ENCODE measurements around the gene EFNA3. TPM values are rescaled to one million over a fixed set of nuclear protein-coding genes. Genes with fewer than 3 reads are reported as not detected.

Gene EFNA3
- total and polyA plus RNA-seq, 2 donors (not counting 3 experiments of a cell fraction or from before 2014, with no cell fraction given) = 2.2 to 2.5 TPM

GRCh38 chr1:155043301-155043702 is 35.3 kb upstream of the EFNA3 start:
- Histone ChIP-seq H3K27me3 (ENCODE audit: control insufficient read depth in 2 of 2, insufficient read depth in 2 of 2, low read length in 2 of 2) (peaks cover 0 to 2% of the 10 kb centered on the region in 2 experiments), H3K4me1 (ENCODE audit: control insufficient read depth, extremely low read depth, insufficient read depth, low read length) (peaks cover 16% of the 10 kb centered on the region), H3K9me3 (replicated peaks; ENCODE audit: control insufficient read depth, insufficient read depth, low read length) (no peaks in the 10 kb centered on the region), H2AFZ (ENCODE audit: low read depth, low read length) (no peak overlapping the region), H3K27ac (ENCODE audit: insufficient read depth, low read depth, low read length) (no peak overlapping the region), H3K9me1 (replicated peaks; ENCODE audit: control insufficient read depth, extremely low read depth, insufficient read depth, low read length) (no peaks in the 10 kb centered on the region), H3K4me3 (replicated peaks in 1 of 3; ENCODE audit: insufficient read depth in 1 of 3, low read depth in 1 of 3, low read length in 3 of 3) (no peak overlapping the region), H3K79me2 (ENCODE audit: control insufficient read depth, insufficient read depth, low read length) (no peaks in the 10 kb centered on the region), H3K9ac (replicated peaks; ENCODE audit: extremely low read depth, insufficient read depth, low read length) (no peak overlapping the region), H3K36me3 (ENCODE audit: control insufficient read depth in 2 of 2, extremely low read depth in 1 of 2, insufficient read depth in 2 of 2, low read length in 2 of 2) (no peaks in the 10 kb centered on the region), H4K20me1 (replicated peaks; ENCODE audit: control insufficient read depth, extremely low read depth, insufficient read depth, low read length) (no peaks in the 10 kb centered on the region), H3K4me2 (ENCODE audit: insufficient read depth, low read length) (no peak overlapping the region)
- POLR2A ChIA-PET = no interaction called here
- CTCF ChIA-PET = interaction anchor here (0.7 to 4.5 kb wide), 13 partner anchors 8 to 435 kb away, joined by 4 to 67 read pairs (median 13); partner anchors contain the start of genes ADAM15, DCST1, DCST2 and EFNA4
- FAIRE-seq (no peak), DNase-seq (ENCODE audit: low read depth, low spot score) (no peak)
- no peak for TF ChIP-seq MYC (IDR thresholded peaks at IDR 0.05; ENCODE audit: low read depth, low read length)
- dilution Hi-C loops (cut with MboI; ENCODE audit: extremely low pct_ligation_motif_present, low sequenced_read_pairs) (no loop called here), intact Hi-C loops (cut with micrococcal nuclease) (no loop called here)
- BruUV-seq (replicated peaks) = no TSS peak

GRCh38 chr1:155043793-155044192 is 34.8 kb upstream of the EFNA3 start:
- BruUV-seq (replicated peaks) = no TSS peak
- Histone ChIP-seq H3K4me2 (ENCODE audit: insufficient read depth, low read length) (no peak overlapping the region), H3K4me1 (ENCODE audit: control insufficient read depth, extremely low read depth, insufficient read depth, low read length) (peaks cover 13% of the 10 kb centered on the region), H3K36me3 (ENCODE audit: control insufficient read depth in 2 of 2, extremely low read depth in 1 of 2, insufficient read depth in 2 of 2, low read length in 2 of 2) (no peaks in the 10 kb centered on the region), H3K79me2 (ENCODE audit: control insufficient read depth, insufficient read depth, low read length) (no peaks in the 10 kb centered on the region), H3K9me1 (replicated peaks; ENCODE audit: control insufficient read depth, extremely low read depth, insufficient read depth, low read length) (no peaks in the 10 kb centered on the region), H2AFZ (ENCODE audit: low read depth, low read length) (no peak overlapping the region), H3K9me3 (replicated peaks; ENCODE audit: control insufficient read depth, insufficient read depth, low read length) (no peaks in the 10 kb centered on the region), H3K27ac (ENCODE audit: insufficient read depth, low read depth, low read length) (no peak overlapping the region), H3K27me3 (ENCODE audit: control insufficient read depth in 2 of 2, insufficient read depth in 2 of 2, low read length in 2 of 2) (no peaks in the 10 kb centered on the region), H4K20me1 (replicated peaks; ENCODE audit: control insufficient read depth, extremely low read depth, insufficient read depth, low read length) (no peaks in the 10 kb centered on the region), H3K4me3 (replicated peaks in 1 of 3; ENCODE audit: insufficient read depth in 1 of 3, low read depth in 1 of 3, low read length in 3 of 3) (no peak overlapping the region), H3K9ac (replicated peaks; ENCODE audit: extremely low read depth, insufficient read depth, low read length) (no peak overlapping the region)
- CTCF ChIA-PET = interaction anchor here (0.7 to 4.5 kb wide), 23 partner anchors 10 to 435 kb away, joined by 3 to 67 read pairs (median 6); partner anchors contain the start of genes DCST1, DCST2, EFNA3 and EFNA4
- intact Hi-C loops (cut with micrococcal nuclease) (loop anchor here (2.0 kb wide), 1 partner anchor 41 kb away; the partner anchor contains the start of gene ZBTB7B), dilution Hi-C loops (cut with MboI; ENCODE audit: extremely low pct_ligation_motif_present, low sequenced_read_pairs) (no loop called here)
- DNase-seq (ENCODE audit: low read depth, low spot score) (no peak), FAIRE-seq (no peak)
- TF ChIP-seq GATA2 (IDR thresholded peaks at IDR 0.05; ENCODE audit: insufficient read depth, insufficient read length, low read depth, low read length) (no peak), POLR2A (IDR thresholded peaks at IDR 0.05; ENCODE audit: low read depth, low read length) (no peak), POLR2AphosphoS5 (IDR thresholded peaks at IDR 0.05; ENCODE audit: insufficient read depth, low read depth, low read length) (no peak), CTCF (IDR thresholded peaks at IDR 0.05; ENCODE audit: extremely low read depth in 1 of 2, insufficient read depth in 1 of 2, low read depth in 1 of 2, low read length in 2 of 2) (no peak), MYC (IDR thresholded peaks at IDR 0.05; ENCODE audit: low read depth, low read length) (no peak), JUN (IDR thresholded peaks at IDR 0.05; ENCODE audit: borderline replicate concordance, insufficient read depth, insufficient read length, low read depth) (no peak), FOS (IDR thresholded peaks at IDR 0.05; ENCODE audit: borderline replicate concordance, insufficient read depth, low read length) (no peak), EZH2 (IDR thresholded peaks at IDR 0.05; ENCODE audit: borderline replicate concordance, low read depth, low read length, severe bottlenecking) (no peak)
- POLR2A ChIA-PET = interaction anchor here (0.6 to 0.8 kb wide), 2 partner anchors 41 to 160 kb away, joined by 7 to 8 read pairs; no protein-coding TSS in a partner anchor

Measured in endothelial cell of umbilical vein (primary cell).